ENCODE data around the gene RFLNA. TPM values are rescaled to one million over a fixed set of nuclear protein-coding genes. Genes with fewer than 3 reads are reported as not detected.
A peak's percentile ranks its signal among the peaks of the same experiment; 100 is the strongest.

The RFLNA gene
- total RNA-seq, 1 donor from 2014 or later = under 0.01 TPM

GRCh38 chr12:124338876-124339603 lies 44.1 kb downstream of the RFLNA start:
- no peak for DNase-seq

- no peak for DNase-seq
These were observed 45.4 kb downstream of the RFLNA start for GRCh38 chr12:124340080-124340900.

GRCh38 chr12:124341645-124342069 lies 46.8 kb downstream of the RFLNA start:
- DNase-seq = no peak

- DNase-seq = no peak
These were observed 49.1 kb downstream of the RFLNA start for GRCh38 chr12:124344022-124344421.

- DNase-seq = no peak
These were observed 49.6 kb downstream of the RFLNA start for GRCh38 chr12:124344526-124344925.

- no peak for DNase-seq
These were observed 50.9 kb downstream of the RFLNA start for GRCh38 chr12:124345795-124346194.

- DNase-seq = no peak
These were observed 51.7 kb downstream of the RFLNA start for GRCh38 chr12:124346425-124347168.

GRCh38 chr12:124347335-124347734 lies 52.4 kb downstream of the RFLNA start:
- no peak for DNase-seq

GRCh38 chr12:124347805-124348658 lies 53.1 kb downstream of the RFLNA start:
- peak; percentile 27 for DNase-seq

- no peak for DNase-seq
These were observed 53.9 kb downstream of the RFLNA start for GRCh38 chr12:124348659-124349380.

GRCh38 chr12:124350491-124350890 lies 55.6 kb downstream of the RFLNA start:
- DNase-seq = no peak

GRCh38 chr12:124351422-124351821 lies 56.5 kb downstream of the RFLNA start:
- no peak for DNase-seq

- DNase-seq = no peak
These were observed 57.4 kb downstream of the RFLNA start for GRCh38 chr12:124352257-124352656.

GRCh38 chr12:124352839-124353238 lies 57.9 kb downstream of the RFLNA start:
- DNase-seq = peak; percentile 79

GRCh38 chr12:124354400-124354799 lies 59.5 kb downstream of the RFLNA start:
- DNase-seq = no peak

GRCh38 chr12:124356221-124356620 lies 61.3 kb downstream of the RFLNA start:
- no peak for DNase-seq

GRCh38 chr12:124357616-124358015 lies 62.7 kb downstream of the RFLNA start:
- DNase-seq = no peak

- DNase-seq = no peak
These were observed 63.7 kb downstream of the RFLNA start for GRCh38 chr12:124358572-124358971.

- DNase-seq = no peak
These were observed 65.0 kb downstream of the RFLNA start for GRCh38 chr12:124359671-124360581.
